HepG2 (cell line): ENCODE data around the gene DDR2. TPM values are rescaled to one million over a fixed set of nuclear protein-coding genes. Genes with fewer than 3 reads are reported as not detected.
A peak's percentile ranks its signal among the peaks of the same experiment; 100 is the strongest.

ENCODE experiments used
- DPF2 ChIP-seq: sonication (generic); formaldehyde crosslinking; IDR thresholded peaks from 2 replicates; pipeline ENCODE4 v1.4.0; 2020; ENCODE audit warnings: mild to moderate bottlenecking, low read depth, missing genetic modification reagents, borderline replicate concordance
- FLYWCH1 ChIP-seq: sonication (generic); formaldehyde crosslinking; IDR thresholded peaks from 2 replicates; pipeline ENCODE4 v1.8.1; 2023; ENCODE audit warnings: mild to moderate bottlenecking, missing genetic modification reagents
- GZF1 ChIP-seq: sonication (generic); formaldehyde crosslinking; IDR thresholded peaks from 2 replicates; pipeline ENCODE4 v1.5.1; 2020; ENCODE audit warnings: mild to moderate bottlenecking, missing genetic modification reagents
- JDP2 ChIP-seq: sonication (generic); formaldehyde crosslinking; IDR thresholded peaks from 2 replicates; pipeline ENCODE4 v1.8.1; 2022; ENCODE audit warnings: missing genetic modification reagents, borderline replicate concordance
- MED13 ChIP-seq: sonication (generic); formaldehyde crosslinking; IDR thresholded peaks from 2 replicates; pipeline ENCODE4 v1.5.0; 2020; ENCODE audit warnings: missing genetic modification reagents
- NCOA5 ChIP-seq: sonication (generic); formaldehyde crosslinking; IDR thresholded peaks from 2 replicates; pipeline ENCODE4 v1.4.0; 2020; ENCODE audit warnings: missing genetic modification reagents
- SMAD9 ChIP-seq: sonication (generic); formaldehyde crosslinking; IDR thresholded peaks from 2 replicates; pipeline ENCODE4 v1.5.1; 2020; ENCODE audit warnings: mild to moderate bottlenecking, missing genetic modification reagents
- SRF ChIP-seq: IDR thresholded peaks from 2 replicates; pipeline ENCODE4 v1.6.1; 2011; ENCODE audit warnings: mild to moderate bottlenecking, low read depth, low read length, moderate library complexity
- ZBTB39 ChIP-seq: sonication (generic); formaldehyde crosslinking; IDR thresholded peaks from 2 replicates; pipeline ENCODE4 v1.5.0; 2020; ENCODE audit warnings: missing genetic modification reagents
- ZMYM4 ChIP-seq: sonication (generic); formaldehyde crosslinking; IDR thresholded peaks from 2 replicates; pipeline ENCODE4 v1.8.1; 2023; ENCODE audit warnings: mild to moderate bottlenecking, missing genetic modification reagents
- ZNF253 ChIP-seq: sonication (generic); formaldehyde crosslinking; IDR thresholded peaks from 2 replicates; pipeline ENCODE4 v1.8.0; 2022; ENCODE audit warnings: mild to moderate bottlenecking, missing genetic modification reagents, borderline replicate concordance
- ZNF33A ChIP-seq: sonication (generic); formaldehyde crosslinking; IDR thresholded peaks from 2 replicates; pipeline ENCODE4 v1.5.1; 2020; ENCODE audit warnings: missing genetic modification reagents, mild to moderate bottlenecking, moderate library complexity, borderline replicate concordance
- ZNF609 ChIP-seq: sonication (generic); formaldehyde crosslinking; IDR thresholded peaks from 2 replicates; pipeline ENCODE4 v1.4.0; 2020; ENCODE audit warnings: mild to moderate bottlenecking, missing genetic modification reagents, borderline replicate concordance
- ZNF678 ChIP-seq: sonication (generic); formaldehyde crosslinking; IDR thresholded peaks from 2 replicates; pipeline ENCODE4 v1.4.0; 2020; ENCODE audit warnings: mild to moderate bottlenecking, missing genetic modification reagents
- ZNF770 ChIP-seq: sonication (generic); formaldehyde crosslinking; IDR thresholded peaks from 2 replicates; pipeline ENCODE4 v1.5.0; 2020; ENCODE audit warnings: mild to moderate bottlenecking, missing genetic modification reagents
- ZSCAN30 ChIP-seq: sonication (generic); formaldehyde crosslinking; IDR thresholded peaks from 2 replicates; pipeline ENCODE4 v1.5.0; 2020; ENCODE audit warnings: mild to moderate bottlenecking, missing genetic modification reagents
- polyA plus RNA-seq, 8 experiments: library from polyadenylated mRNA; depleted of rRNA in 3 of 8; stranded (reverse) in 7 of 8; unstranded in 1 of 8; fragments of >200 nt; fragmentation: Illumina TruSeq in 4 of 8; extraction: Trizol in 4 of 8; gene quantifications; 2 replicates each; pipeline versions ENCODE4 v1.2.1 to v1.2.3, GENCODE V29; 2011 to 2016; ENCODE audit warnings: low read depth in 4 of 8, missing spikeins in 1 of 8, mixed read lengths in 1 of 8; ENCODE audit not compliant: insufficient read depth in 1 of 8
- total RNA-seq, 5 experiments: library from RNA; depleted of rRNA; stranded (reverse); fragments of >200 nt; fragmentation: Illumina TruSeq; extraction: Trizol; gene quantifications; 2 replicates each; pipeline ENCODE4 v1.2.3, GENCODE V29; 2016; ENCODE audit warnings: low read depth in 1 of 5
- TF ChIP-seq, protein P1 (sequence below): sonication (generic); formaldehyde crosslinking; IDR thresholded peaks from 2 replicates; pipeline ENCODE4 v1.8.1; 2023; ENCODE audit warnings: mild to moderate bottlenecking, inconsistent platforms, moderate library complexity, missing genetic modification reagents, borderline replicate concordance

DDR2 gene
- total and polyA plus RNA-seq, 2 of the 13 experiments (the other 11 are each of a cell fraction or from before 2014, with no cell fraction given): 0.36 to 0.38 TPM

- TF ChIP-seq ZNF609 (CRISPR knock-in tag): no peak
- TF ChIP-seq SMAD9: no peak
- TF ChIP-seq ZBTB39 (CRISPR knock-in tag): no peak
- TF ChIP-seq ZSCAN30 (CRISPR knock-in tag): no peak
- TF ChIP-seq, protein P1, sequence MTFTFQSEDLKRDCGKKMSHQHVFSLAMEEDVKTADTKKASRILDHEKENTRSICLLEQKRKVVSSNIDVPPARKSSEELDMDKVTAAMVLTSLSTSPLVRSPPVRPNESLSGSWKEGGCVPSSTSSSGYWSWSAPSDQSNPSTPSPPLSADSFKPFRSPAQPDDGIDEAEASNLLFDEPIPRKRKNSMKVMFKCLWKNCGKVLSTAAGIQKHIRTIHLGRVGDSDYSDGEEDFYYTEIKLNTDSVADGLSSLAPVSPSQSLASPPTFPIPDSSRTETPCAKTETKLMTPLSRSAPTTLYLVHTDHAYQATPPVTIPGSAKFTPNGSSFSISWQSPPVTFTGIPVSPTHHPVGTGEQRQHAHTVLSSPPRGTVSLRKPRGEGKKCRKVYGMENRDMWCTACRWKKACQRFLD (CRISPR knock-in tag): no peak
- peak; percentile 92 for TF ChIP-seq ZMYM4 (CRISPR knock-in tag)
- no peak for TF ChIP-seq JDP2
- 0 out of 2 replicates have a peak, but pooled peaks have one; percentile 45 for TF ChIP-seq ZNF770 (CRISPR knock-in tag)
- peak; percentile 98 for TF ChIP-seq SRF
- TF ChIP-seq ZNF678 (CRISPR knock-in tag): no peak
- no peak for TF ChIP-seq GZF1 (CRISPR knock-in tag)
- no peak for TF ChIP-seq ZNF33A (CRISPR knock-in tag)
- TF ChIP-seq FLYWCH1 (CRISPR knock-in tag): no peak
- TF ChIP-seq NCOA5 (CRISPR knock-in tag): no peak
- no peak for TF ChIP-seq DPF2
- no peak for TF ChIP-seq MED13 (CRISPR knock-in tag)
- TF ChIP-seq ZNF253 (CRISPR knock-in tag): no peak
Observed at GRCh38 chr1:162753001-162753658, 120.9 kb downstream of the DDR2 start (continued).
